Stimulated activated naive CD8-positive, alpha-beta T cell treated with anti-CD3 and anti-CD28 coated beads, Interleukin-15, amount 100 ng/mL, for 72 hours (primary cell): ENCODE data around the gene PTPRN2.
"Not testable (repeated sequence)": the region's sequence is repeated elsewhere in the genome, so short reads cannot be mapped to it uniquely, and the experiment has no call there.

Source experiments
- ATAC-seq: fragments of 150-1000 bp; cut with Tn5 transposase; 2 replicates; pipeline ENCODE4 v1.10.0; 2021; ENCODE audit warnings: mild to moderate bottlenecking, moderate library complexity
- DNase-seq, 2 donors: peaks; one replicate each; pipeline ENCODE4 v3.0.0; 2021 to 2022
- H3K27ac Mint-ChIP-seq, 2 donors: one replicate each; pipeline ENCODE4 v1.8.0; 2022; ENCODE audit warnings: mild to moderate bottlenecking in 2 of 2, mixed read lengths in 2 of 2, moderate library complexity in 2 of 2
- H3K27me3 Mint-ChIP-seq: one replicate; pipeline ENCODE4 v1.8.0; 2022; ENCODE audit warnings: mixed read lengths
- H3K4me1 Mint-ChIP-seq: one replicate; pipeline ENCODE4 v1.8.0; 2022; ENCODE audit warnings: mild to moderate bottlenecking, mixed read lengths
- H3K4me3 Mint-ChIP-seq, 2 donors: one replicate each; pipeline ENCODE4 v1.8.0; 2022; ENCODE audit warnings: mild to moderate bottlenecking in 2 of 2, mixed read lengths in 2 of 2, moderate library complexity in 1 of 2
- H3K9me3 Mint-ChIP-seq, 2 donors: one replicate each; pipeline ENCODE4 v1.8.0; 2022; ENCODE audit warnings: mixed read lengths in 2 of 2

The PTPRN2 gene

DNA sequence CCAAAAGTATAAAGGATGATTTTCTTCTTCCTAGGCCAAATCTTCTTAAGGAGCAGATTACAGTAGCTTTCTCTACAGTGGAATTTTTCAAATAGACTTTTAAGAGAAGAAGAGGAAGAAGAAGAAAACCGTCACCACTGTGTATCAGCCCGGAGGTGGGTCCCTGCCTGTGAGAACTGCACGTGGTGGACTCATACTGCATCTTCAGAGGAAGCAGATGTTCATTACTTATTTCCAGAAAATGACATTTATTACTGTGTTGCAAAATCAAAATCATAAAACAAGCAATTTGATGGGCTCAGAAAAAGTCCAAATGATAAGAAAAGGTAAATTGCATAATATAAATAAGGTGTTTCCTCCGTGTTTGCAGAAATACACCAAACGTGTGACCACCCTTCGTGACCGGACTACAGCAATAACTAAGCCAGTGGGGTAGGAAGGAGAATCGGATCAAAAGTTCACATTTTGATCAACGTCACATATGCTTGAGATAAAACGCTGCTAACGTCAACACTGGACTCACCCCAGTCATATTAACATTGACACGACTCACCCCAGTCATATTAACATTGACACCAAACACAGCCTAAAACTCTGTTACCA, 179.2 kb downstream of the PTPRN2 start:
- no peaks in the 10 kb centered on the region for H3K4me1 Mint-ChIP-seq
- H3K9me3 Mint-ChIP-seq, result no peaks in the 10 kb centered on the region
- DNase-seq, result no peak
- no peak overlapping the region for H3K27ac Mint-ChIP-seq
- peaks cover 19% of the 10 kb centered on the region for H3K27me3 Mint-ChIP-seq
- no peak overlapping the region for H3K4me3 Mint-ChIP-seq
- no peak for ATAC-seq

DNA sequence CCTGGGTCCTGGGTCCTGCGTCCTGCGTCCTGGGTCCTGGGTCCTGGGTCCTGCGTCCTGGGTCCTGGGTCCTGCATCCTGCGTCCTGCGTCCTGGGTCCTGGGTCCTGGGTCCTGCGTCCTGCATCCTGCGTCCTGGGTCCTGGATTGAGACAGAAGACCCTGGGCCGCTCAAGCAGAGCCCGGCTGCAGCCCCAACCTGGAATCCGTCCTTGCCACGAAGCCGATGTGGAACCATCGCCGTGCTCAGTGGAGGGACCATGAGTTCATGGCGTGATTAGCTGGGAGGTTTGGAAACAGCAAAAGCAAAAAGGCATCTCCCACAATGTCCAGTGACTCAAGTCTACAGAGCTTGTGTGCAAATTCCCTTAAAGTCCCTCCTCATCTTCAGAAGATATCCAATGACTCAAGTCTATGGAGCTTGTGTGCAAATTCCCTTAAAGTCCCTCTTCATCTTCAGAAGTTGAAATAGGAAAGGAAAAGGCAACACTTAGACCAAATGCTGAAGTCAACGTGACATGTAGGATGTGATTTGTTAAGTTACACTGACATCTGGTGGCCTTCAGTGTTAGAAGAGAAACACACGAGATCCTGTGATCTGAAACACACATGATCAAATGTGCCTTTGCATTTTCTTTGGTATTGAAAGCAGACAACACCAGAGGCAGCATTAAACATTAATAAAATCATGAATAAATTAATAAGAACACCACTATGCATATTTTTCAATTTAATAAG, 179.9 kb downstream of the PTPRN2 start:
- Mint-ChIP-seq H3K27me3 (peaks cover 13% of the 10 kb centered on the region), H3K9me3 (no peaks in the 10 kb centered on the region), H3K4me1 (no peaks in the 10 kb centered on the region), H3K4me3 (no peak overlapping the region), H3K27ac (no peak overlapping the region)
- ATAC-seq, result no peak
- no peak for DNase-seq

DNA sequence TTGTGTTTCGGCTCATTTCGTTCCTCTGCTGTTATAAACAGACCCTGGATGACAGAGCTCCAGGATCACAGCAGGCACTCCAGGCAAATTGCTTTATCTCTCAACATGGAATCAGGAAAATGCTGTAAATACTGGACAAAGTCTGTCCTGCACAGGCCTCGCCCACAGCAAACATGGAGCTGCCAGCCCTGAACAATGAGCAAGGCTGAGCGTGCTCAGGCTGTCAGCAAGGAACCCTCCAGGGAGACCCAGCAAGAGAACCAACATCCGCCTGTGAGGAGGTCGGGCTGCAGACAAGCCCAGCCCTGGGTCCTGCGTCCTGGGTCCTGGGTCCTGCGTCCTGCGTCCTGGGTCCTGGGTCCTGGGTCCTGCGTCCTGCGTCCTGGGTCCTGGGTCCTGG, 180.8 kb downstream of the PTPRN2 start:
- DNase-seq, result no peak
- ATAC-seq, result no peak
- Mint-ChIP-seq H3K4me1 (no peaks in the 10 kb centered on the region), H3K27me3 (peaks cover 12% of the 10 kb centered on the region), H3K4me3 (no peak overlapping the region), H3K27ac (no peak overlapping the region), H3K9me3 (no peaks in the 10 kb centered on the region)

DNA sequence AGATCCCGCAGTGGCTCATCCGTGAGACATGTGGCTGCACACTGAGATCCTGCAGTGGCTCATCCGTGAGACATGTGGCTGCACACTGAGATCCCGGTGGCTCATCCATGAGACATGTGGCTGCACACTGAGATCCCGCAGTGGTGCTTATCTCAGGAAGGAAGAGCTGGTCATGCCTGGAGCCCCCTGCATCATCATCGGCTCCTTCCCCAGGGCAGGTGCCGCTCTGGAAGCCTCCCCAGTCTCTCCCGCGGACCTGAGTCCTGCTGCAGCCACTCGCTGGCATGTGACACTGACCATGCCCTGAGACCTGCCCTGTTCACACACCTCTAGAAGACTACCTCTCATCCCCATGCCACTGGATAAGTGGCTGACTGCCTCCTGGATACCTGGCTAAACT, 181.3 kb downstream of the PTPRN2 start:
- Mint-ChIP-seq H3K9me3 (no peaks in the 10 kb centered on the region), H3K27me3 (peaks cover 17% of the 10 kb centered on the region), H3K27ac (no peak overlapping the region), H3K4me1 (no peaks in the 10 kb centered on the region), H3K4me3 (no peak overlapping the region)
- DNase-seq (no peak), ATAC-seq (no peak)

DNA sequence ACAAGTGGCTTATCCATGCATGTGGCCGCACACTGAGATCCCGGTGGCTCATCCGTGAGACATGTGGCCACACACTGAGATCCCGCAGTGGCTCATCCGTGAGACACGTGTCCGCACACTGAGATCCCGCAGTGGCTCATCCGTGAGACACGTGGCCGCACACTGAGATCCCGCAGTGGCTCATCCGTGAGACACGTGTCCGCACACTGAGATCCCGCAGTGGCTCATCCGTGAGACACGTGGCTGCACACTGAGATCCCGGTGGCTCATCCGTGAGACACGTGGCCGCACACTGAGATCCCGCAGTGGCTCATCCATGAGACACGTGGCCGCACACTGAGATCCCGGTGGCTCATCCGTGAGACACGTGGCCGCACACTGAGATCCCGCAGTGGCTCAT, 181.9 kb downstream of the PTPRN2 start:
- H3K9me3 Mint-ChIP-seq, H3K4me3 Mint-ChIP-seq, DNase-seq, H3K27ac Mint-ChIP-seq, H3K4me1 Mint-ChIP-seq, ATAC-seq: not testable (repeated sequence)
- peaks cover 22% of the 10 kb centered on the region for H3K27me3 Mint-ChIP-seq

DNA sequence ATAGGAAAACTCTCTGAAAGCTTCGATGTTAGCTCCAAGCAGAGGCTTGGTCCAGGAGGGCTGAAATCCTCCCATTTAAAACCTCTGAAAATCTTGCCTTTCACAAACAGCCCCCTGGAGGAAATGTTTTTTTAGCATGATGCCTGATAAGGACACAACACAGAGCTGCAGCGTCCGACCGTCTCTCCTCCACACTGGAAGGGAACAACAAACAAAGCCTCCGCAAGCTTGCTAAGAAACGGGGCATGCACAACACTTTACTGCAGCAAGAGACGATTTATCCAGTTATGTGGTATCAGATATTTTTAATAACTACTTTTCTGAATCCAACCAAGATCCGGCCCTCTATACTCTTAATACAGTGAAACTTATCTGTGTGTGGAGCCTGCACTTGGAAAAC, 182.3 kb downstream of the PTPRN2 start:
- DNase-seq, result no peak
- peaks cover 21% of the 10 kb centered on the region for H3K27me3 Mint-ChIP-seq
- no peak overlapping the region for H3K27ac Mint-ChIP-seq
- ATAC-seq, result no peak
- H3K9me3 Mint-ChIP-seq, result no peaks in the 10 kb centered on the region
- H3K4me1 Mint-ChIP-seq, result no peaks in the 10 kb centered on the region
- H3K4me3 Mint-ChIP-seq, result no peak overlapping the region

DNA sequence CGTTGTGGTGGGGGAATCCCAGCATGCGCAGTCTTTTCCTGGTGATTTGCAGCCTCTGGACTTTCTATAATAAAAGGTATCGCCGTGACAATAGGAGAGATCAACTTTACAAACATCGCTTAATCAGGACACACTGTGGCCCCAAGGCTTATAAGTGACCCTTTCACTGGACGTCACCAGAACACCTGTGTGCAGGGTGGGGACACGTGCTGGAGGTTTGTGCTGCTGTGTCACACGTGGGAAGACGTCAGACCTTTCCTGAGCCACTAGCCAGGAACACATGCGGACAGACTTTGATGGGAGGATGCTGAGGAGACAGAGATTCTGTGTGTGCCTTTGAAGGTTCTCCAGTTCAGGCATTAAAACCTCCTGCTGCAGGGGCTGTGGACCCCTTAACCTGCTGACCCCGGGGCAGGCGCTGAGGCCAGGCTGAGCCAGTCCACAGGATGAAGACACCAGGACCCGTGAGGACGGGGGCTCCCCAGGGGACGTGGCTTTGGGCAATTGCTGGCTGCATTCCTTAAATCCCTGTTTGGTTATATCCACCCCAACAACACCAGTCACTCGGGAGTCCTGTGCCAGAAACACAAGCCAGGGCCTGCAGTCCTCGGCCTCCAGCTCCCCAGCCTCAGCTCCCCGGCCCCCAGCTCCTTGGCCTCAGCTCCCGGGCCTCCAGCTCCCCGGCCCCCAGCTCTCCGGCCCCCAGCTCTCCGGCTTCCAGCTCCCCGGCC, 183.4 kb downstream of the PTPRN2 start:
- ATAC-seq (no peak), DNase-seq (no peak)
- Mint-ChIP-seq H3K9me3 (peaks cover 0 to under 1% of the 10 kb centered on the region in 2 donors), H3K27me3 (peaks cover 14% of the 10 kb centered on the region), H3K4me1 (no peaks in the 10 kb centered on the region), H3K4me3 (no peak overlapping the region), H3K27ac (no peak overlapping the region)

DNA sequence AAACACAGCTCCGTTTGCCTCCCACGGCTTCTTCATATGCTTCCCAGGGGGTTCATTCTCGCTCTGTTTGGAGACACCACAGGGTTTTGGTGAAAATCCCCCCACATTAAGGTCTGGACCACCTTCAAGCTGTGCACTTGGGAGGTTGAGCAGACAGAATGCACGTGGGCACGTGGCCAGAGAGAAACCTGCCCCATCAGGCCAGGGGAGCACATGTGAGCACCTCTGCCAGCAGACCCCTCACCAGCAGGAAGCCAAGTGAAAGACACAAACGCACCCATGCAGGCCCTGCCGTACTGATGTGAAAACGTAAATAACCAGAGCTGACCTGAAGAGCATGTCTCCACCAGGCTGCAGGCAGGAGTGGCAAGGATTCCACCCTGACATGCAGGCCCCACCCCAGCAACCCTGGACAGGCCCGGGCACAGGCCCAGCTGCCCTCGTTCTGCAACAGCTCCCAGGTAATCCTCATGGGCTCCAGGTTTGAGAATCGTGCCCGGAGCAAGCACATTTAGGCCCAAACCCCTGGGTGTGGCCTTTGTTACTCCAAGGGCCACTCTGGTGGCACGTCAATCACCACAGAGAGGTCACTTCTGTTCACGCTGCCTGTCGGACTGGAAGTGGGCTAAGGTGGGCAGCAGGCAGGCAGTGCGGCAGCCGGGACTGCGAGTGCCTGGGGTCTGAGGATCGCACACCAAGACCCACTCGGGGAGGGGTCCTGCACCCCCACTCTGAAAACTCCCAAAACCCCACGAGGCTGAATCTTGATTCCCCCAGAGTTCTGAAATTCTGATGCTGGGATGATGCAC, 184.4 kb downstream of the PTPRN2 start:
- ATAC-seq (no peak), DNase-seq (no peak)
- H3K27ac Mint-ChIP-seq, result no peak overlapping the region
- H3K9me3 Mint-ChIP-seq, result peaks cover 7 to 10% of the 10 kb centered on the region in 2 donors
- no peaks in the 10 kb centered on the region for H3K4me1 Mint-ChIP-seq
- H3K4me3 Mint-ChIP-seq, result no peak overlapping the region
- H3K27me3 Mint-ChIP-seq, result peaks cover 14% of the 10 kb centered on the region

DNA sequence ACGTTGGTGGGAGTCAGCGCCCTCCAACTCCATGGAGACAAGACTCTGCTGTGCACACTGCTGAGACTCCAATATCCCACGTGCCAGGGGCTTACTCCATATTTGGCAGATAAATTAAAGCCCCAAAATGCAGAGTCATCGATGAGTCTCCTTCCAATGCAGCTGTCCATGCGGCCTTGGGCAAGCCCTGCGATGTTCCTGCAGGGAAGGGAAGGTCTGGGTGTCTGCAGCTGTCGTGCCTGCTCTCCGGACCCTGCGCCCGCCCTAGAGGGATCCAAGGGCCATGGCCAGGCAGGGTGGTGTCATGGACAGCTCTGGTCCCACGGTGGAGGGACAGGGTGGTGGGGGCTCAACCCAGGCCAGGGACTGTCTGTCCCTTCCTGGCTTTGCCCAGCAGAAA, 185.2 kb downstream of the PTPRN2 start:
- no peaks in the 10 kb centered on the region for H3K4me1 Mint-ChIP-seq
- no peak overlapping the region for H3K27ac Mint-ChIP-seq
- no peak overlapping the region for H3K4me3 Mint-ChIP-seq
- peaks cover 14% of the 10 kb centered on the region for H3K27me3 Mint-ChIP-seq
- peak; percentile 37 for ATAC-seq
- no peak for DNase-seq
- peaks cover 7 to 15% of the 10 kb centered on the region in 2 donors for H3K9me3 Mint-ChIP-seq

DNA sequence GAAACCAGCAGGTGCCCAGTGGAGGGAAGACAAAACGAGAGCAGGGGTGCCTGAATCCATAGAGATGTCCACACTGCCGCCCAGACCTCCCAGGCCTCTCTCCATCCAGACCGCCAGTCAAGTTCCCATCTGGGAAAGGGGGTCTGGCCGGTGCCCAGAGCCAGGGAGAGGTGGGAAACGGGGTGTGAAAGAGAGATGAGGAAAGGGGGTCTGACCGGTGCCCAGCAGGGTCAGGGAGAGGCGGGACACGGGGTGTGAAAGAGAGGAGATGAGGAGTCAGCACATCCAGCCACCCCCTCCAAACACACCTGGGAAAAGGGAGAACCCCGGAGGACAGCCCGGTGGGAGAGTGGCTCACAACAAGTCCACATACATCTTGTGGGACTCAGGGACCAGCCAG, 185.8 kb downstream of the PTPRN2 start:
- Mint-ChIP-seq H3K4me1 (no peaks in the 10 kb centered on the region), H3K9me3 (peaks cover 7 to 17% of the 10 kb centered on the region in 2 donors), H3K27ac (no peak overlapping the region), H3K27me3 (peaks cover 14% of the 10 kb centered on the region), H3K4me3 (no peak overlapping the region)
- no peak for DNase-seq
- ATAC-seq, result peak; percentile 25

DNA sequence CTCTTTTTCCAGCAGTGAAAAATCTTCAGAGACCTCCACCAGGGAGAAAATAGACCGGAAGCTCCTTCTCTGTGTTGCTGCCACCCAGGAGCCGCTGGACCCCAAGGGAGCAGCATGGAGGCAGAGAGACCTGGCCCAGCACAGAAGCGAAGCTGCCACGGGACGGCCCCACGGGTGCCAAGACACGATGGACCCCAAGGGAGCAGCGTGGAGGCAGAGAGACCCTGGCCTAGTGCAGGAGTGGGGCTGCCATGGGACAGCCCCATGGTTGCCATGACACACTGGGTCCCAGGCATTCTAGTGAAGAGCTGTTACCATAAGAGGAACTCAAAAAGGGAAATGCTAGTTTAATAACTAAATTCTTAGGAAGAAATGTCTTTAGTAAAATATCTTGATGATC, 186.3 kb downstream of the PTPRN2 start:
- H3K9me3 Mint-ChIP-seq, result peaks cover 7 to 17% of the 10 kb centered on the region in 2 donors
- H3K4me1 Mint-ChIP-seq, result no peaks in the 10 kb centered on the region
- DNase-seq, result no peak
- no peak overlapping the region for H3K4me3 Mint-ChIP-seq
- H3K27me3 Mint-ChIP-seq, result peaks cover 14% of the 10 kb centered on the region
- H3K27ac Mint-ChIP-seq, result peak overlapping the region in 1 of 2 donors; percentile 28
- ATAC-seq, result no peak

DNA sequence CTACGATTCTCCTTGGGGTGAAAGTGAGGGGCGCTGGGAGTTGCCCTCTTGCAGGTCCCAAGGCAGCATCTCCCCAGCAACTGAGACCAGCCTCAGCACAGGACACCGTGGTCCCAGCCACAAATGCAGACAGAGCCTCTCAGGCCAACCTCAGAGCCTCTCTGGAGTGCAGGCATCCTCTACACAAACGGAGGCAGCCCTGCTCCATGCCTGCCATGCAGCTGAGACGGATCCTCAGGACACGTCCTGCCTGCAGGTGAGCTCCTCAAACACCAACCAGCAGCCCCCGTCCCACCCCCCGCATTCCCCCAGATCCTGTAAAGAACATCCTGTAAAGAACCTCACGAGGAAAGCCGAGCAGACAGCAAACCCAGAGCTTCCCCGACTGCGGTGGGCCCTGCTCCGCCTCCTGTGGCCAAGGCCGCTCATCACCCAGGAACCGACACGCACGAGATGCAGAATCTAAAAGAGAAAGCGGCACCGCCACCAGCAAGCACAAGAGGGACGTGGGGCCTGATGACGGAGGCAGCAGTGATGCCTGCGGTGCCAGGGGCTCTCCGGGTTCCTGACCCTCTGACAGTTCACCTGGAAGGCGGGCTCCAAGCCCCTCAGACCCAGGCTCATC, 186.9 kb downstream of the PTPRN2 start:
- no peaks in the 10 kb centered on the region for H3K4me1 Mint-ChIP-seq
- no peak overlapping the region for H3K27ac Mint-ChIP-seq
- peaks cover 14% of the 10 kb centered on the region for H3K27me3 Mint-ChIP-seq
- ATAC-seq (no peak), DNase-seq (no peak)
- no peak overlapping the region for H3K4me3 Mint-ChIP-seq
- H3K9me3 Mint-ChIP-seq, result peaks cover 7 to 17% of the 10 kb centered on the region in 2 donors

DNA sequence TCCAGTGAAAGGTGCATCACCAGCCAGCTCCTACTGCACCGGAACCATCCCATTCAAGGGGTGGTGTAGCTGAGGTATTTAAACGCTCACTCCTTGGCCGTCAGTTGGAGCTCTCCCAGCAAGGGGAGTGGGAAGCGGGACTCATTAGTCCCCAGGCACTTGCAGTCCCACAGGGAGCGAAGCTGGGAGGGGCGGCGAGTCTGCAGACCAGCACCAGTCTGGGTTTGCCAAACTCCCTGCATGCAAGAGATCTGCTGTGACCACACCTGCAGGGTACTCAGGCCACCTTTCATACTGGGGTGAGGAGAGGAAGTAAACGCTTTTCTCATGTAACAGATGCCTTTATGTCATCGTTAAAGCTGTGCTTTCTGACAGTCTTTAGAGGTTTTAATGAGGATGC, 187.9 kb downstream of the PTPRN2 start:
- H3K27ac Mint-ChIP-seq, result no peak overlapping the region
- ATAC-seq (no peak), DNase-seq (no peak)
- peaks cover 14% of the 10 kb centered on the region for H3K27me3 Mint-ChIP-seq
- H3K4me1 Mint-ChIP-seq, result no peaks in the 10 kb centered on the region
- peaks cover 7 to 17% of the 10 kb centered on the region in 2 donors for H3K9me3 Mint-ChIP-seq
- H3K4me3 Mint-ChIP-seq, result no peak overlapping the region

DNA sequence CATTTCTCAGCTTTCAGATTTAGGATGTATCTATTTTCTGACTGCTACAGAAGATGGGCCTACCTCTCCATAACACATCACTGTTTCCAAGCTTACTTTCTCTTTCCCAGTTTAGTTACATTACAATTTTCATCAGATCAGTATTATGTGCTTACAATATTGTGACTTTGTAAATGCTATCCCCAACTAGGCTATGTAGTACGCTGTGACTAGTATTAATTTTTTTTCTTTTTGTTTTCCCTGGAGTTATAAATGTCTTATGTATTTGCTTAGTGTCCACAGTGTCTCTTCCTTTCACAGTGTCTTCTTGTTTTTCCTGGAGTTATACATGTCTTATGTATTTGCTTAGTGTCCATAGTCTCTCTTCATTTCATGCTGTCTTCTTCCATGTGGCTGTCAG, 188.9 kb downstream of the PTPRN2 start:
- Mint-ChIP-seq H3K9me3 (peaks cover 7 to 17% of the 10 kb centered on the region in 2 donors), H3K4me1 (no peaks in the 10 kb centered on the region), H3K27ac (no peak overlapping the region), H3K4me3 (no peak overlapping the region), H3K27me3 (peaks cover 14% of the 10 kb centered on the region)
- ATAC-seq (no peak), DNase-seq (no peak)

DNA sequence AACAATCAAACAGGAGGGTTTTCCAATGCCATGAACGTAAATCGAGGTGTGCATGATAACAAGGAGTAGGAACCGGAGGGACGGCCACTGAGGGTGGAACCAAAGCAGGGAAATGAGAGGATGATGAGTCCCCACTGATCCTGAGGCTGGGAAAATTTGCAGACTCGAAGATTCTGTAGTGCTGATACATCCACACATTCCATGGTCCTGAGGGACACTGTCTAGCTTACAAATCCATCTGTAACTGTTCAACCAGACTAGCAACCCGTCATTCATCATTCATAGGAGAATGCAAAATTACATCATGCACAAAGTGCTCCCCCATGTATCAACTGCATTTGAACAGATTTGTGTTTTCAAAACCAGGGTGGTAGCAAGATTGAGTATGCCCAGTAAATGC, 189.7 kb downstream of the PTPRN2 start:
- ATAC-seq (no peak), DNase-seq (no peak)
- Mint-ChIP-seq H3K27me3 (peaks cover 14% of the 10 kb centered on the region), H3K9me3 (peaks cover 7 to 17% of the 10 kb centered on the region in 2 donors), H3K4me3 (no peak overlapping the region), H3K27ac (peak overlapping the region in 1 of 2 donors; percentile 34), H3K4me1 (no peaks in the 10 kb centered on the region)
